ENCODE measurements around the gene DNAH14.

DNA sequence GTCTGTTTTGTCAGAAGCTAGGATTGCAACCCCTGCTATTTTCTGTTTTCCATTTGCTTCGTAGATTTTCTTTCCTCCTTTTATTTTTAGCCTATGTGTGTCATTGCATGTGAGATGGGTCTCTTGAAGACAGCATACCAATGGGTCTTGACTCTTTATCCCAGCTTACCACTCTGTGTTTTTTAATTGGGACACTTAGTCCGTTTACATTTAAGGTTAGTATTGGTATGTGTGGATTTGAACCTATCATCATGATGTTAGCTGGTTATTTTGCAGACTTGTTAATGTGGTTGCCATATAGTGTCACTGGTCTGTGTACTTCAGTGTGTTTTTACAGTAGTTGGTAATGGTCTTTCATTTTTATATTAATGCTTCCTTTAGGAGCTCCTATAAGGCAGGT lies 141.5 kb downstream of the DNAH14 start:
- TF ChIP-seq, protein P1, sequence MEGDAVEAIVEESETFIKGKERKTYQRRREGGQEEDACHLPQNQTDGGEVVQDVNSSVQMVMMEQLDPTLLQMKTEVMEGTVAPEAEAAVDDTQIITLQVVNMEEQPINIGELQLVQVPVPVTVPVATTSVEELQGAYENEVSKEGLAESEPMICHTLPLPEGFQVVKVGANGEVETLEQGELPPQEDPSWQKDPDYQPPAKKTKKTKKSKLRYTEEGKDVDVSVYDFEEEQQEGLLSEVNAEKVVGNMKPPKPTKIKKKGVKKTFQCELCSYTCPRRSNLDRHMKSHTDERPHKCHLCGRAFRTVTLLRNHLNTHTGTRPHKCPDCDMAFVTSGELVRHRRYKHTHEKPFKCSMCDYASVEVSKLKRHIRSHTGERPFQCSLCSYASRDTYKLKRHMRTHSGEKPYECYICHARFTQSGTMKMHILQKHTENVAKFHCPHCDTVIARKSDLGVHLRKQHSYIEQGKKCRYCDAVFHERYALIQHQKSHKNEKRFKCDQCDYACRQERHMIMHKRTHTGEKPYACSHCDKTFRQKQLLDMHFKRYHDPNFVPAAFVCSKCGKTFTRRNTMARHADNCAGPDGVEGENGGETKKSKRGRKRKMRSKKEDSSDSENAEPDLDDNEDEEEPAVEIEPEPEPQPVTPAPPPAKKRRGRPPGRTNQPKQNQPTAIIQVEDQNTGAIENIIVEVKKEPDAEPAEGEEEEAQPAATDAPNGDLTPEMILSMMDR (IDR thresholded peaks at IDR 0.05 in 2 of 3, conservative IDR thresholded peaks at IDR 0.05 in 1 of 3; ENCODE audit: insufficient read depth in 2 of 3, low read depth in 1 of 3, low read length in 3 of 3), result no peak
- TF ChIP-seq NRF1 (conservative IDR thresholded peaks at IDR 0.05 in 1 of 2, IDR thresholded peaks at IDR 0.05 in 1 of 2) (no peak), POLR2A (conservative IDR thresholded peaks at IDR 0.05) (no peak), JUN (IDR thresholded peaks at IDR 0.05; ENCODE audit: borderline replicate concordance, low read depth, low read length) (no peak), JUN (CRISPR knock-in tag; IDR thresholded peaks at IDR 0.05; ENCODE audit: borderline replicate concordance) (no peak), ZNF551 (CRISPR knock-in tag; IDR thresholded peaks at IDR 0.05) (no peak), GABPB1 (CRISPR knock-in tag; IDR thresholded peaks at IDR 0.05) (no peak), ZNF121 (CRISPR knock-in tag; conservative IDR thresholded peaks at IDR 0.05) (no peak), MEF2A (IDR thresholded peaks at IDR 0.05; ENCODE audit: control insufficient read depth, low read depth, low read length) (no peak), RNF2 (IDR thresholded peaks at IDR 0.05) (no peak), MYC (IDR thresholded peaks at IDR 0.05; ENCODE audit: low read depth, low read length) (no peak), MYC (CRISPR knock-in tag; IDR thresholded peaks at IDR 0.05; ENCODE audit: borderline replicate concordance, low read depth) (no peak), BRCA1 (IDR thresholded peaks at IDR 0.05) (no peak), BRCA1 (CRISPR knock-in tag; IDR thresholded peaks at IDR 0.05) (no peak)
- TF ChIP-seq, protein P2, sequence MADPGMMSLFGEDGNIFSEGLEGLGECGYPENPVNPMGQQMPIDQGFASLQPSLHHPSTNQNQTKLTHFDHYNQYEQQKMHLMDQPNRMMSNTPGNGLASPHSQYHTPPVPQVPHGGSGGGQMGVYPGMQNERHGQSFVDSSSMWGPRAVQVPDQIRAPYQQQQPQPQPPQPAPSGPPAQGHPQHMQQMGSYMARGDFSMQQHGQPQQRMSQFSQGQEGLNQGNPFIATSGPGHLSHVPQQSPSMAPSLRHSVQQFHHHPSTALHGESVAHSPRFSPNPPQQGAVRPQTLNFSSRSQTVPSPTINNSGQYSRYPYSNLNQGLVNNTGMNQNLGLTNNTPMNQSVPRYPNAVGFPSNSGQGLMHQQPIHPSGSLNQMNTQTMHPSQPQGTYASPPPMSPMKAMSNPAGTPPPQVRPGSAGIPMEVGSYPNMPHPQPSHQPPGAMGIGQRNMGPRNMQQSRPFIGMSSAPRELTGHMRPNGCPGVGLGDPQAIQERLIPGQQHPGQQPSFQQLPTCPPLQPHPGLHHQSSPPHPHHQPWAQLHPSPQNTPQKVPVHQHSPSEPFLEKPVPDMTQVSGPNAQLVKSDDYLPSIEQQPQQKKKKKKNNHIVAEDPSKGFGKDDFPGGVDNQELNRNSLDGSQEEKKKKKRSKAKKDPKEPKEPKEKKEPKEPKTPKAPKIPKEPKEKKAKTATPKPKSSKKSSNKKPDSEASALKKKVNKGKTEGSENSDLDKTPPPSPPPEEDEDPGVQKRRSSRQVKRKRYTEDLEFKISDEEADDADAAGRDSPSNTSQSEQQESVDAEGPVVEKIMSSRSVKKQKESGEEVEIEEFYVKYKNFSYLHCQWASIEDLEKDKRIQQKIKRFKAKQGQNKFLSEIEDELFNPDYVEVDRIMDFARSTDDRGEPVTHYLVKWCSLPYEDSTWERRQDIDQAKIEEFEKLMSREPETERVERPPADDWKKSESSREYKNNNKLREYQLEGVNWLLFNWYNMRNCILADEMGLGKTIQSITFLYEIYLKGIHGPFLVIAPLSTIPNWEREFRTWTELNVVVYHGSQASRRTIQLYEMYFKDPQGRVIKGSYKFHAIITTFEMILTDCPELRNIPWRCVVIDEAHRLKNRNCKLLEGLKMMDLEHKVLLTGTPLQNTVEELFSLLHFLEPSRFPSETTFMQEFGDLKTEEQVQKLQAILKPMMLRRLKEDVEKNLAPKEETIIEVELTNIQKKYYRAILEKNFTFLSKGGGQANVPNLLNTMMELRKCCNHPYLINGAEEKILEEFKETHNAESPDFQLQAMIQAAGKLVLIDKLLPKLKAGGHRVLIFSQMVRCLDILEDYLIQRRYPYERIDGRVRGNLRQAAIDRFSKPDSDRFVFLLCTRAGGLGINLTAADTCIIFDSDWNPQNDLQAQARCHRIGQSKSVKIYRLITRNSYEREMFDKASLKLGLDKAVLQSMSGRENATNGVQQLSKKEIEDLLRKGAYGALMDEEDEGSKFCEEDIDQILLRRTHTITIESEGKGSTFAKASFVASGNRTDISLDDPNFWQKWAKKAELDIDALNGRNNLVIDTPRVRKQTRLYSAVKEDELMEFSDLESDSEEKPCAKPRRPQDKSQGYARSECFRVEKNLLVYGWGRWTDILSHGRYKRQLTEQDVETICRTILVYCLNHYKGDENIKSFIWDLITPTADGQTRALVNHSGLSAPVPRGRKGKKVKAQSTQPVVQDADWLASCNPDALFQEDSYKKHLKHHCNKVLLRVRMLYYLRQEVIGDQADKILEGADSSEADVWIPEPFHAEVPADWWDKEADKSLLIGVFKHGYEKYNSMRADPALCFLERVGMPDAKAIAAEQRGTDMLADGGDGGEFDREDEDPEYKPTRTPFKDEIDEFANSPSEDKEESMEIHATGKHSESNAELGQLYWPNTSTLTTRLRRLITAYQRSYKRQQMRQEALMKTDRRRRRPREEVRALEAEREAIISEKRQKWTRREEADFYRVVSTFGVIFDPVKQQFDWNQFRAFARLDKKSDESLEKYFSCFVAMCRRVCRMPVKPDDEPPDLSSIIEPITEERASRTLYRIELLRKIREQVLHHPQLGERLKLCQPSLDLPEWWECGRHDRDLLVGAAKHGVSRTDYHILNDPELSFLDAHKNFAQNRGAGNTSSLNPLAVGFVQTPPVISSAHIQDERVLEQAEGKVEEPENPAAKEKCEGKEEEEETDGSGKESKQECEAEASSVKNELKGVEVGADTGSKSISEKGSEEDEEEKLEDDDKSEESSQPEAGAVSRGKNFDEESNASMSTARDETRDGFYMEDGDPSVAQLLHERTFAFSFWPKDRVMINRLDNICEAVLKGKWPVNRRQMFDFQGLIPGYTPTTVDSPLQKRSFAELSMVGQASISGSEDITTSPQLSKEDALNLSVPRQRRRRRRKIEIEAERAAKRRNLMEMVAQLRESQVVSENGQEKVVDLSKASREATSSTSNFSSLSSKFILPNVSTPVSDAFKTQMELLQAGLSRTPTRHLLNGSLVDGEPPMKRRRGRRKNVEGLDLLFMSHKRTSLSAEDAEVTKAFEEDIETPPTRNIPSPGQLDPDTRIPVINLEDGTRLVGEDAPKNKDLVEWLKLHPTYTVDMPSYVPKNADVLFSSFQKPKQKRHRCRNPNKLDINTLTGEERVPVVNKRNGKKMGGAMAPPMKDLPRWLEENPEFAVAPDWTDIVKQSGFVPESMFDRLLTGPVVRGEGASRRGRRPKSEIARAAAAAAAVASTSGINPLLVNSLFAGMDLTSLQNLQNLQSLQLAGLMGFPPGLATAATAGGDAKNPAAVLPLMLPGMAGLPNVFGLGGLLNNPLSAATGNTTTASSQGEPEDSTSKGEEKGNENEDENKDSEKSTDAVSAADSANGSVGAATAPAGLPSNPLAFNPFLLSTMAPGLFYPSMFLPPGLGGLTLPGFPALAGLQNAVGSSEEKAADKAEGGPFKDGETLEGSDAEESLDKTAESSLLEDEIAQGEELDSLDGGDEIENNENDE (IDR thresholded peaks at IDR 0.05; ENCODE audit: low read depth, low read length), result no peak
- TF ChIP-seq, protein P3, sequence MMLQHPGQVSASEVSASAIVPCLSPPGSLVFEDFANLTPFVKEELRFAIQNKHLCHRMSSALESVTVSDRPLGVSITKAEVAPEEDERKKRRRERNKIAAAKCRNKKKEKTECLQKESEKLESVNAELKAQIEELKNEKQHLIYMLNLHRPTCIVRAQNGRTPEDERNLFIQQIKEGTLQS (IDR thresholded peaks at IDR 0.05), result no peak
- TF ChIP-seq, protein P3 (CRISPR knock-in tag; conservative IDR thresholded peaks at IDR 0.05), result no peak

Measured in K562 (cell line).